OCI-LY3 (cell line): ENCODE results near the gene LHX1.

Source experiments
- H2AFZ ChIP-seq: fragments of 200-600, 300-600 bp; shearing (Covaris generic); 2 replicates; pipeline ENCODE4 v1.6.0; 2014; ENCODE audit warnings: antibody characterized with exemption, low read depth, low read length
- H3K27ac ChIP-seq: fragments of 200-600, 300-600 bp; sonication (generic); 2 replicates; pipeline ENCODE4 v1.5.1; 2014; ENCODE audit warnings: mild to moderate bottlenecking, low read length, moderate library complexity, mixed read lengths
- H3K27me3 ChIP-seq: fragments of 200-600, 300-600 bp; sonication (generic); 2 replicates; pipeline ENCODE4 v1.6.1; 2014; ENCODE audit warnings: low read depth, low read length, mixed read lengths
- H3K36me3 ChIP-seq: fragments of 200-600, 300-600 bp; sonication (generic); replicated peaks from 2 replicates; pipeline ENCODE3; 2014; ENCODE audit warnings: low read depth, low read length, mixed read lengths
- H3K4me1 ChIP-seq: fragments of 300-600, 200-600 bp; sonication (generic); 2 replicates; pipeline ENCODE4 v1.6.1; 2014; ENCODE audit warnings: low read length, mixed read lengths
- H3K4me2 ChIP-seq: fragments of 200-600, 300-600 bp; sonication (generic); 2 replicates; pipeline ENCODE4 v1.6.1; 2014; ENCODE audit warnings: low read length, mixed read lengths
- H3K4me3 ChIP-seq: fragments of 300-600, 200-600 bp; sonication (generic); 2 replicates; pipeline ENCODE4 v1.5.1; 2014; ENCODE audit warnings: antibody characterized with exemption, mild to moderate bottlenecking, low read length, moderate library complexity
- H3K79me2 ChIP-seq: fragments of 300-600, 200-600 bp; shearing (Covaris generic); 2 replicates; pipeline ENCODE4 v1.6.1; 2014; ENCODE audit warnings: mild to moderate bottlenecking, low read length, mixed read lengths
- H3K9ac ChIP-seq: fragments of 300-600, 200-600 bp; shearing (Covaris generic); 2 replicates; pipeline ENCODE4 v1.6.0; 2014; ENCODE audit warnings: mild to moderate bottlenecking, low read length, moderate library complexity
- H3K9me3 ChIP-seq: fragments of 200-600, 300-600 bp; shearing (Covaris generic); 2 replicates; pipeline ENCODE4 v1.6.1; 2014; ENCODE audit warnings: low read length, mixed read lengths; ENCODE audit not compliant: insufficient read depth
- H4K20me1 ChIP-seq: fragments of 200-600, 300-600 bp; sonication (generic); 2 replicates; pipeline ENCODE4 v1.6.1; 2016; ENCODE audit warnings: low read length, mixed read lengths; ENCODE audit not compliant: insufficient read depth
- EZH2phosphoT487 ChIP-seq: fragments of 200-600 bp; shearing (Covaris generic); IDR thresholded peaks from 2 replicates; pipeline ENCODE4 v1.6.1; 2018; ENCODE audit warnings: antibody characterized with exemption, mixed run types, low read depth
- TF ChIP-seq, protein P1 (sequence below): fragments of 200-600, 300-600 bp; sonication (generic); IDR thresholded peaks from 2 replicates; pipeline ENCODE4 v1.5.1; 2014; ENCODE audit warnings: antibody characterized with exemption, low read length, low read depth

The LHX1 gene

DNA sequence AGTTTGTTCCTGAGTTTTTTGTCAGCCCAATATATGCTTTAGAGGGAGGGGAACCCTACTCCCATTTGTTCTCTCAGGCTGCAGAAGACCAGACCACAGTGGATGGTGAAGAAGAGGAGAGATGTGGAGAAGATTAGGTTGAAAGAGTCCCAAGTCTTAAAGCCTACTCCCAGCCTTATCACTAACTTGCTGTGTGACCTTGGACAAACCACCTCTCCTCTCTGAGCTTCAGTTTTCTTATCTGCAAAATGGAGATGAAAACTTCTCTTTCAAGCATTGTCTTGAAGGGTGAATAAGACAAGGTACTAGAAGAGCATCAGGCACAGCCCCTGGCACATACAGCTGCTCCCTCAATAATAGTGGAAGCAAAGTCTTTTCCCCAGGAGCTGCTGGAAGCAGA, 15.1 kb upstream of the LHX1 start:
- H3K36me3 ChIP-seq, result no peaks in the 10 kb centered on the region
- no peaks in the 10 kb centered on the region for H4K20me1 ChIP-seq
- TF ChIP-seq, protein P1, sequence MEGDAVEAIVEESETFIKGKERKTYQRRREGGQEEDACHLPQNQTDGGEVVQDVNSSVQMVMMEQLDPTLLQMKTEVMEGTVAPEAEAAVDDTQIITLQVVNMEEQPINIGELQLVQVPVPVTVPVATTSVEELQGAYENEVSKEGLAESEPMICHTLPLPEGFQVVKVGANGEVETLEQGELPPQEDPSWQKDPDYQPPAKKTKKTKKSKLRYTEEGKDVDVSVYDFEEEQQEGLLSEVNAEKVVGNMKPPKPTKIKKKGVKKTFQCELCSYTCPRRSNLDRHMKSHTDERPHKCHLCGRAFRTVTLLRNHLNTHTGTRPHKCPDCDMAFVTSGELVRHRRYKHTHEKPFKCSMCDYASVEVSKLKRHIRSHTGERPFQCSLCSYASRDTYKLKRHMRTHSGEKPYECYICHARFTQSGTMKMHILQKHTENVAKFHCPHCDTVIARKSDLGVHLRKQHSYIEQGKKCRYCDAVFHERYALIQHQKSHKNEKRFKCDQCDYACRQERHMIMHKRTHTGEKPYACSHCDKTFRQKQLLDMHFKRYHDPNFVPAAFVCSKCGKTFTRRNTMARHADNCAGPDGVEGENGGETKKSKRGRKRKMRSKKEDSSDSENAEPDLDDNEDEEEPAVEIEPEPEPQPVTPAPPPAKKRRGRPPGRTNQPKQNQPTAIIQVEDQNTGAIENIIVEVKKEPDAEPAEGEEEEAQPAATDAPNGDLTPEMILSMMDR, result no peak
- no peak for TF ChIP-seq EZH2phosphoT487
- no peak overlapping the region for H2AFZ ChIP-seq
- no peak overlapping the region for H3K9ac ChIP-seq
- H3K4me2 ChIP-seq, result no peak overlapping the region
- peaks cover 8% of the 10 kb centered on the region; the same call in 1 of the 2 replicates for H3K27me3 ChIP-seq
- H3K4me3 ChIP-seq, result no peak overlapping the region
- H3K4me1 ChIP-seq, result peaks cover 8% of the 10 kb centered on the region; the same call in 1 of the 2 replicates
- no peaks in the 10 kb centered on the region for H3K79me2 ChIP-seq
- no peaks in the 10 kb centered on the region for H3K9me3 ChIP-seq
- no peak overlapping the region for H3K27ac ChIP-seq

DNA sequence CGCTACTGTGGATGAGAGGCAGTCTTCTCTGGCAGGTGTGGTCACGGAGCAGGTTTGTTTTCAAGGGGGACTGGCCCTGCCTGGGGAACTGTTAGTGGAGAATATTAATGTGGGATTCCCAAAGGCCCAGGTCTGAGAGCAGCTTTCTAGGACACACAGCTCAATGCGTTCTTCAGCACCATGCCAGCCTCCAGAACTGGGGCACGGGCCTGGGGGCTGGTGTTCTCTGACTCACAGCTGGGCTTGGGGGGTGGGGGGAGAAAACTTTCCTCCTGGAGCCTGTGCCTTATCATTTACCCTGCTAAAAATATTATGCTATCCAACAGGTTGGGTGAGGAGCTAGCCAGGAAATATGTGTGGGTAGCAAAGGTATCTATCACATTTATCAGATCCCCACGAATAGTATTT, 13.5 kb upstream of the LHX1 start:
- peaks cover 8% of the 10 kb centered on the region; the same call in 1 of the 2 replicates for H3K27me3 ChIP-seq
- H3K79me2 ChIP-seq, result no peaks in the 10 kb centered on the region
- no peak overlapping the region for H3K4me3 ChIP-seq
- TF ChIP-seq, protein P1, result no peak
- no peak for TF ChIP-seq EZH2phosphoT487
- no peaks in the 10 kb centered on the region for H3K36me3 ChIP-seq
- no peak overlapping the region for H2AFZ ChIP-seq
- H4K20me1 ChIP-seq, result no peaks in the 10 kb centered on the region
- H3K9me3 ChIP-seq, result no peaks in the 10 kb centered on the region
- H3K4me1 ChIP-seq, result peaks cover 21% of the 10 kb centered on the region
- no peak overlapping the region for H3K9ac ChIP-seq
- no peak overlapping the region for H3K4me2 ChIP-seq
- H3K27ac ChIP-seq, result no peak overlapping the region

DNA sequence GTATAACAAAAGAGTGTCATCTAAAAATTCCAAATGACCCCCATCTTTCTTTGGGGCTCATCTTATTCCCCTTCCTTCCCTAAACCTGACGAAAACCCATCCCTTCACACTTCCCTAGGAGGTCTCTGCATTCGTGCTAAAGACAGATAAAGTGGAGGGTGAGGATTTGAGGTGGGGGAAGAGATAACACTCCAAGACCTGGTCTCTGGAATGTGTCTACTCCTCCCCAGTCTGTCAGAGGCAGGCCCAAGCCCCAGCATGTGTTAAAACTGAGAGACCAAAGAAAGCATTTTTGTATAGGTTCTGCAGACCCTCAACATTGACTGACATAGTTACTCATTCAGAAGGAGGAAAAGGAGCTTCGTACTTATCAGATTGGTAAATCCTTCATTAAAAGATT, 11.0 kb upstream of the LHX1 start:
- no peak overlapping the region for H3K4me2 ChIP-seq
- no peaks in the 10 kb centered on the region for H4K20me1 ChIP-seq
- no peaks in the 10 kb centered on the region for H3K27me3 ChIP-seq
- no peaks in the 10 kb centered on the region for H3K79me2 ChIP-seq
- H3K27ac ChIP-seq, result no peak overlapping the region
- H2AFZ ChIP-seq, result no peak overlapping the region
- peaks cover 26% of the 10 kb centered on the region for H3K4me1 ChIP-seq
- TF ChIP-seq EZH2phosphoT487, result no peak
- TF ChIP-seq, protein P1, result no peak
- no peak overlapping the region for H3K4me3 ChIP-seq
- H3K36me3 ChIP-seq, result no peaks in the 10 kb centered on the region
- H3K9me3 ChIP-seq, result no peaks in the 10 kb centered on the region
- no peak overlapping the region for H3K9ac ChIP-seq

DNA sequence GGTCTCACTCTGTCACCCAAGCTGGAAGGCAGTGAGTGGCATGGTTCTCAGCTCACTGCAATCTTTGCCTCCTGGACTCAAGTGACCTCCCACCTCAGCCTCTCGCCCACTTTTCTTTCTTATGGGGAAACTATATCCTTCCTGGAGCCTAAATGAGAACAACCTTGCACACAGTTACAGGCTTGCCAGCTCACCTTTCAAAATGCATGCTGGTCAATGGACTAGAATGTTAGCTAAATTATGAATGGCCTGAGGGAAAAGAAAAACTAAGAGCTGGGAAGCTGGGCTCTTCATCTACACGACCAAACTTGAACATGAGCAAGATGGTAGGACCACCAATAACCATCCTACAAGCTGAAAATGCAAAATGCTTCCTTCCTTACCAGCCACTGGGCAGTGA, 10.6 kb upstream of the LHX1 start:
- Histone ChIP-seq H3K9ac (no peak overlapping the region), H3K27me3 (no peaks in the 10 kb centered on the region), H3K36me3 (no peaks in the 10 kb centered on the region), H3K79me2 (no peaks in the 10 kb centered on the region), H3K4me2 (no peak overlapping the region), H2AFZ (no peak overlapping the region), H3K27ac (no peak overlapping the region), H3K4me1 (peaks cover 27% of the 10 kb centered on the region), H3K9me3 (no peaks in the 10 kb centered on the region), H4K20me1 (no peaks in the 10 kb centered on the region), H3K4me3 (no peak overlapping the region)
- TF ChIP-seq EZH2phosphoT487, result no peak
- TF ChIP-seq, protein P1, result no peak
